ENCODE measurements around the gene SLC25A45.

Gene SLC25A45

DNA sequence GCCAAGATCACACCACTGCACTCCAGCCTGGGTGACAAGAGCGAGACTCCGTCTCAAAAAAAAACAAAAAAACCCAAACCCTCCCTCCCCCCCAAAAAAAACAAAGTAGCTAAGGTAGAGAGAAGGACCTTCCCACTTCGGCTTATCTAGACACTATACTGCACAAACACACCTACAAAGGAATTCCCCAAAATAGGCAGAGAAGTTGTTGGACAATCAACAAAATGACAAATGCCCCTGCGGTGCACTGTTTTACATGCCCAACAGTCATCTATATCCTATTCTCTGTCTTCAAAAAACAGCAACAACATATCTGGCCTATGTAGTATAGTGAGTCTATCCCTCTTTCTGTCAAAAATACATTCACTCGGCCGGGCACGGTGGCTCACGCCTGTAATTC, 55.4 kb downstream of the SLC25A45 start:
- DNase-seq (ENCODE audit: low read depth in 1 of 2, low spot score in 1 of 2): no peak

GRCh38 chr11:65325435-65325834, 57.0 kb downstream of the SLC25A45 start:
- no peak for DNase-seq (ENCODE audit: low read depth in 1 of 2, low spot score in 1 of 2)

All from activated CD4-positive, alpha-beta T cell treated with anti-CD3 and anti-CD28 coated beads, Interleukin-2, amount 50 U/mL, for 24 hours (primary cell).